ENCODE measurements around the gene FBXW11. TPM values are rescaled to one million over a fixed set of nuclear protein-coding genes. Genes with fewer than 3 reads are reported as not detected.

The FBXW11 gene
- total RNA-seq, 1 experiment from 2014 or later, result 34.9 TPM

GRCh38 chr5:171867786-171868185 is 138.7 kb downstream of the FBXW11 start:
- TF ChIP-seq, protein P1, sequence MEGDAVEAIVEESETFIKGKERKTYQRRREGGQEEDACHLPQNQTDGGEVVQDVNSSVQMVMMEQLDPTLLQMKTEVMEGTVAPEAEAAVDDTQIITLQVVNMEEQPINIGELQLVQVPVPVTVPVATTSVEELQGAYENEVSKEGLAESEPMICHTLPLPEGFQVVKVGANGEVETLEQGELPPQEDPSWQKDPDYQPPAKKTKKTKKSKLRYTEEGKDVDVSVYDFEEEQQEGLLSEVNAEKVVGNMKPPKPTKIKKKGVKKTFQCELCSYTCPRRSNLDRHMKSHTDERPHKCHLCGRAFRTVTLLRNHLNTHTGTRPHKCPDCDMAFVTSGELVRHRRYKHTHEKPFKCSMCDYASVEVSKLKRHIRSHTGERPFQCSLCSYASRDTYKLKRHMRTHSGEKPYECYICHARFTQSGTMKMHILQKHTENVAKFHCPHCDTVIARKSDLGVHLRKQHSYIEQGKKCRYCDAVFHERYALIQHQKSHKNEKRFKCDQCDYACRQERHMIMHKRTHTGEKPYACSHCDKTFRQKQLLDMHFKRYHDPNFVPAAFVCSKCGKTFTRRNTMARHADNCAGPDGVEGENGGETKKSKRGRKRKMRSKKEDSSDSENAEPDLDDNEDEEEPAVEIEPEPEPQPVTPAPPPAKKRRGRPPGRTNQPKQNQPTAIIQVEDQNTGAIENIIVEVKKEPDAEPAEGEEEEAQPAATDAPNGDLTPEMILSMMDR (conservative IDR thresholded peaks at IDR 0.05; ENCODE audit: low read depth, low read length), result no peak
- TF ChIP-seq EZH2 (IDR thresholded peaks at IDR 0.05; ENCODE audit: borderline replicate concordance, low read depth, low read length, poor library complexity, severe bottlenecking), result no peak
- POLR2A ChIA-PET (ENCODE audit: low non-redundant PET), result no interaction called here
- Histone ChIP-seq H3K36me3 (ENCODE audit: insufficient read depth, low read length, poor library complexity, severe bottlenecking) (peaks cover 13% of the 10 kb centered on the region), H3K9me3 (ENCODE audit: low read depth, low read length, poor library complexity, severe bottlenecking) (no peaks in the 10 kb centered on the region), H3K4me1 (ENCODE audit: insufficient read depth, low read length, poor library complexity, severe bottlenecking) (no peaks in the 10 kb centered on the region), H3K4me3 (ENCODE audit: low read depth, low read length, poor library complexity, severe bottlenecking) (no peak overlapping the region), H3K27me3 (replicated peaks; ENCODE audit: insufficient read depth, low read depth, low read length, poor library complexity) (no peaks in the 10 kb centered on the region), H3K27ac (ENCODE audit: low read depth, low read length, poor library complexity, severe bottlenecking) (no peak overlapping the region)
- CTCF ChIA-PET, result no interaction called here
- no TSS peak for BruUV-seq (replicated peaks)
- DNase-seq (ENCODE audit: low spot score), result no peak
- intact Hi-C loops (cut with micrococcal nuclease; ENCODE audit: unreplicated experiment), result no loop called here

GRCh38 chr5:171865471-171865870 is 141.0 kb downstream of the FBXW11 start:
- intact Hi-C loops (cut with micrococcal nuclease; ENCODE audit: unreplicated experiment), result no loop called here
- H3K4me1 ChIP-seq (ENCODE audit: insufficient read depth, low read length, poor library complexity, severe bottlenecking), result no peaks in the 10 kb centered on the region
- ChIA-PET POLR2A (ENCODE audit: low non-redundant PET) (no interaction called here), CTCF (interaction anchor here (0.6 kb wide), 1 partner anchor 412 kb away, joined by 5 read pairs; no protein-coding TSS in a partner anchor)
- peaks cover 13% of the 10 kb centered on the region for H3K36me3 ChIP-seq (ENCODE audit: insufficient read depth, low read length, poor library complexity, severe bottlenecking)
- no TSS peak for BruUV-seq (replicated peaks)
- H3K9me3 ChIP-seq (ENCODE audit: low read depth, low read length, poor library complexity, severe bottlenecking), result no peaks in the 10 kb centered on the region
- no peak overlapping the region for H3K4me3 ChIP-seq (ENCODE audit: low read depth, low read length, poor library complexity, severe bottlenecking)
- DNase-seq (ENCODE audit: low spot score), result no peak
- H3K27ac ChIP-seq (ENCODE audit: low read depth, low read length, poor library complexity, severe bottlenecking), result no peak overlapping the region
- no peaks in the 10 kb centered on the region for H3K27me3 ChIP-seq (replicated peaks; ENCODE audit: insufficient read depth, low read depth, low read length, poor library complexity)
- TF ChIP-seq, protein P1 (conservative IDR thresholded peaks at IDR 0.05; ENCODE audit: low read depth, low read length), result no peak
- no peak for TF ChIP-seq EZH2 (IDR thresholded peaks at IDR 0.05; ENCODE audit: borderline replicate concordance, low read depth, low read length, poor library complexity, severe bottlenecking)

GRCh38 chr5:171863935-171864334 is 142.5 kb downstream of the FBXW11 start:
- intact Hi-C loops (cut with micrococcal nuclease; ENCODE audit: unreplicated experiment), result no loop called here

More at GRCh38 chr5:171863935-171864334, 142.5 kb downstream of the FBXW11 start:
- no peak for TF ChIP-seq EZH2 (IDR thresholded peaks at IDR 0.05; ENCODE audit: borderline replicate concordance, low read depth, low read length, poor library complexity, severe bottlenecking)
- TF ChIP-seq, protein P1 (conservative IDR thresholded peaks at IDR 0.05; ENCODE audit: low read depth, low read length), result no peak
- POLR2A ChIA-PET (ENCODE audit: low non-redundant PET), result no interaction called here
- CTCF ChIA-PET, result no interaction called here
- no peaks in the 10 kb centered on the region for H3K4me1 ChIP-seq (ENCODE audit: insufficient read depth, low read length, poor library complexity, severe bottlenecking)
- H3K9me3 ChIP-seq (ENCODE audit: low read depth, low read length, poor library complexity, severe bottlenecking), result no peaks in the 10 kb centered on the region
- no peak overlapping the region for H3K27ac ChIP-seq (ENCODE audit: low read depth, low read length, poor library complexity, severe bottlenecking)
- H3K36me3 ChIP-seq (ENCODE audit: insufficient read depth, low read length, poor library complexity, severe bottlenecking), result peaks cover 8% of the 10 kb centered on the region
- no TSS peak for BruUV-seq (replicated peaks)
- DNase-seq (ENCODE audit: low spot score), result no peak
- no peak overlapping the region for H3K4me3 ChIP-seq (ENCODE audit: low read depth, low read length, poor library complexity, severe bottlenecking)
- no peaks in the 10 kb centered on the region for H3K27me3 ChIP-seq (replicated peaks; ENCODE audit: insufficient read depth, low read depth, low read length, poor library complexity)
